ENCODE results near the gene SLFN14. TPM values are rescaled to one million over a fixed set of nuclear protein-coding genes. Genes with fewer than 3 reads are reported as not detected.

Gene SLFN14
- total and polyA plus RNA-seq, 2 of the 4 experiments (the other 2 are of a cell fraction), result not detected

DNA sequence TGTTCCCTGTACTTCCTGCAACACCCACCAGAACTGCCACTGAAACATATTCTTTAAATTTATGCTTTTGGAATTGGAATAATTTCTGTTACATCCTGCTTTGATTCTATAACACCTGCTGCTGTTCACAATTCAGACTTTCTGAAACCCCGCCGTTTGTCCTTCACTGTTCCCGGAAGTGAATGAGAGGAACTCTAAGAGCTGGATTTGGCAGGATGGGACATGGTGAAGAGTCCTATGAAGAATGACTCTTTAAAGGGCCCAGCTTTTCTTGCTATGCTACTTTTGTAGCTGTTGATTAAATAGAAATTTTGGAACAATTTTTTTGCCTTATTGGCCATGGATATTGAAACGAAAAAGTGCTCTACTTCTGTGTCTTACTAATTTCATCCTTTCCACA lies 35.5 kb upstream of the SLFN14 start:
- Histone ChIP-seq H2BK15ac (ENCODE audit: low read depth, low read length) (no peak overlapping the region), H2AK5ac (ENCODE audit: low read depth, low read length) (no peak overlapping the region), H3K27ac (ENCODE audit: insufficient read depth, low read length) (no peak overlapping the region), H3K4ac (ENCODE audit: low read depth, low read length) (no peak overlapping the region), H2BK20ac (ENCODE audit: low read depth, low read length) (no peak overlapping the region), H4K91ac (ENCODE audit: insufficient read depth, low read depth, low read length) (no peak overlapping the region), H3K18ac (ENCODE audit: low read depth, low read length) (no peak overlapping the region), H4K20me1 (ENCODE audit: insufficient read depth, low read length) (peaks cover 17% of the 10 kb centered on the region), H3K79me1 (ENCODE audit: low read depth in 1 of 2, low read length in 2 of 2) (peaks cover 39 to 51% of the 10 kb centered on the region in 2 experiments), H4K8ac (ENCODE audit: low read depth in 2 of 2, low read length in 2 of 2) (no peak overlapping the region), H2AFZ (replicated peaks; ENCODE audit: low read length, poor library complexity) (no peak overlapping the region), H3K23ac (ENCODE audit: low read depth, low read length) (no peak overlapping the region), H3K14ac (replicated peaks; ENCODE audit: low read depth, low read length) (no peak overlapping the region), H2BK5ac (ENCODE audit: low read depth, low read length, poor library complexity, severe bottlenecking) (no peak overlapping the region), H4K5ac (ENCODE audit: low read depth, low read length) (no peak overlapping the region), H3K4me3 (ENCODE audit: insufficient read depth, low read depth, low read length) (no peak overlapping the region), H3K9ac (ENCODE audit: low read depth, low read length) (no peak overlapping the region), H3K36me3 (ENCODE audit: control insufficient read depth, insufficient read depth, low read length) (peaks cover 36% of the 10 kb centered on the region), H3K4me1 (ENCODE audit: control insufficient read depth, insufficient read depth, low read length) (0 out of 2 replicates have a peak, but pooled peaks cover 2% of the 10 kb centered on the region), H2AK9ac (replicated peaks; ENCODE audit: low read depth, low read length, poor library complexity) (no peak overlapping the region), H2BK120ac (ENCODE audit: low read depth, low read length) (no peak overlapping the region), H3K56ac (ENCODE audit: extremely low read depth, insufficient read depth, low read length) (no peak overlapping the region), H3K9me3 (ENCODE audit: control insufficient read depth, insufficient read depth, low read length) (no peaks in the 10 kb centered on the region), H3K27me3 (ENCODE audit: control insufficient read depth, insufficient read depth, low read length) (no peaks in the 10 kb centered on the region), H3K9me1 (ENCODE audit: insufficient read depth, low read length) (0 out of 2 replicates have a peak, but pooled peaks cover 2% of the 10 kb centered on the region), H3K4me2 (ENCODE audit: low read depth, low read length) (no peak overlapping the region)
- BruUV-seq (replicated peaks), result no TSS peak
- in situ Hi-C loops (cut with MboI; ENCODE audit: low sequenced_read_pairs) (loop anchor here (25.0 kb wide), 1 partner anchor 609 kb away; the partner anchor contains the start of gene LIG3), dilution Hi-C loops (cut with HindIII; ENCODE audit: low sequenced_read_pairs, unreplicated experiment) (no loop called here), intact Hi-C loops (cut with micrococcal nuclease) (no loop called here)
- no peak for ATAC-seq (ENCODE audit: low read depth)
- DNase-seq, result no peak
- TF ChIP-seq USF2 (IDR thresholded peaks at IDR 0.05; ENCODE audit: low read depth, low read length), result no peak
- TF ChIP-seq BHLHE40 (IDR thresholded peaks at IDR 0.05; ENCODE audit: low read depth, low read length), result no peak
- no peak for TF ChIP-seq SMC3 (IDR thresholded peaks at IDR 0.05; ENCODE audit: low read depth, low read length)
- no peak for TF ChIP-seq CHD1 (IDR thresholded peaks at IDR 0.05; ENCODE audit: low read depth, low read length)
- CTCF ChIA-PET, result interaction anchor here (1.0 kb wide), 1 partner anchor 338 kb away, joined by 5 read pairs; no protein-coding TSS in a partner anchor
- POLR2A ChIA-PET (ENCODE audit: unreplicated experiment), result interaction anchor here (0.6 kb wide), 1 partner anchor 14 kb away, joined by 3 read pairs; no protein-coding TSS in a partner anchor
- WGBS, 2 experiments (ENCODE audit: extremely low coverage in 2 of 2, insufficient read length in 1 of 2), result no CpG with 5 or more reads among the region's 4 CpGs

All from IMR-90 (cell line).